NCI-H2029 treated with DMSO at 0.1 percent for 48 hours (cell line): ENCODE measurements around the gene TNRC6C.
"Not testable (repeated sequence)": the region's sequence is repeated elsewhere in the genome, so short reads cannot be mapped to it uniquely, and the experiment has no call there.

ENCODE experiments used
- DNase-seq: peaks from one replicate; lab custom pipeline; 2025; lab: John Stamatoyannopoulos, UW

Gene TNRC6C

DNA sequence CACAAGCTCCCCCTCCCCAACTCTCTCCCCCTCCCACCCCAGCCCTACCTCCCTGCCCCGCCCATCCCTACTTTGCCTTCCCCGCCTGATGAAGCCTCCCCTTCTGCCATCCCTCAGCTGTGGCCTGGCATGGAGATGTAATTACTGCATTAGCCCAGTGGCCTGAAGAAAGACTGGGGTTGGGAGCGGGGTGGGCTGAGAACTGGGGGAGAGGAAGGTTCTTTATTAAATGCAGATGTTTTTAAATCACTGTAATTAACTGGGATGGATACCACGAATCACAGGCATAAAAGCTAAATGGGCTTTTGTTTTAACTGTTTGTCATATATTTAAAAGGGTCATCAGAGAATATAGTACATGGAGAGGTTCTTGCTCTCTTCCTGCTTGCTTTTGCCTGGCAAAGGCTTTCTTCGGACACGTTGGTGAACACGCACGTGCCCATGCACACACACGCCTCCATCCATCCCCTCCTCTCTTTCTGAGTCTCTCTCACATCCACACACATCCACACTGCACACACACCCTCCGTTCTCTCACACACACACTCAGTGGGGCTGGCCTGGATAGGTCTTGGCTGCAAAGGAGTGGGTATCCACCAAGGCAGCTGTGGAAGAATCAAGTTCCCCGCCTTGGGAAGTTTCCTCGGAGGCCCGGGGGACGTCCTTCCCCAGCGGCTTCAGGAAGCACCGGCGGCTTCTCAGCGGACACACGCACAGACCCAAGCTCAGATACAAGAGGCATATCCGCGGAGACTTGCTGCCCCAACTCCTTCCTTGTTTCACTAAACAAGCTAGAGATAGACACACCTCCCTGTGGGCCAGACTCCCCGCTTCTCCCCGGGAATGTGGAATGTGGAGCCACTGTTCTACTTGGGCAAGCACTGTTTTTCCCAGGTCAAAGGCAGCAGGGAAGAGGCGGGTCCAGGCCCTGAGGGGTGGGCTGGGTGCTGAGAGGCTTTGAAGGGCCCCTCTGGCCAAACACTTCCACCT, 27.4 kb upstream of the TNRC6C start:
- no peak for DNase-seq

DNA sequence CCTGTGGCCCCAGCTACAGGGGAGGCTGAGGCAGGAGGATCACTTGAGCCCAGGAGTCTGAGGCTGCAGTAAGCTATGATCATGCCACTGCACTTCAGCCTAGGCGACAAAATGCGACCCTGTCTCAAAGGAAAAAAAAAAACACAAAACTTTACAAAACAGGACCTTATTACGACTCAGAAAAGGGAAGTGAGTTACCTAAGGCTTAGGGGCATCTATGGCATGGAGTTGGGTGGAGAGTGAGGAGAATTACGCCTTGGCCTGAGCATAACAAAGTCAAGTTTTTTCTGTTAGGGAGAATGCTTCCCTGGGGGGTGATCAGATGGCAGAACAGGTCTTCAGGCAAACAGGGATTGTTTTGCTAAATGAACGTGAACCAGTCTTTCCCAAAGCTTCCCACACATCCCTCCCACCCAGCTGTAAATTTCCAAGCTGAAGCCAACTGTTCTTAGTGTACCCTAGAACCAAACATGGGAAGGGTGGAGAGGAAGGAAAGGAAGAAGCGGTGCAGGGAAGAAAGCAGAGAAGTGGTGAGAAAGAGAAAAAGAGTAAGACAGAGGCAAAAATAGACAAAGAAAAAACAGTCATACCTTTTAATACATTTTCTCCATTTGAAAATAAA, 24.6 kb upstream of the TNRC6C start:
- DNase-seq = no peak

DNA sequence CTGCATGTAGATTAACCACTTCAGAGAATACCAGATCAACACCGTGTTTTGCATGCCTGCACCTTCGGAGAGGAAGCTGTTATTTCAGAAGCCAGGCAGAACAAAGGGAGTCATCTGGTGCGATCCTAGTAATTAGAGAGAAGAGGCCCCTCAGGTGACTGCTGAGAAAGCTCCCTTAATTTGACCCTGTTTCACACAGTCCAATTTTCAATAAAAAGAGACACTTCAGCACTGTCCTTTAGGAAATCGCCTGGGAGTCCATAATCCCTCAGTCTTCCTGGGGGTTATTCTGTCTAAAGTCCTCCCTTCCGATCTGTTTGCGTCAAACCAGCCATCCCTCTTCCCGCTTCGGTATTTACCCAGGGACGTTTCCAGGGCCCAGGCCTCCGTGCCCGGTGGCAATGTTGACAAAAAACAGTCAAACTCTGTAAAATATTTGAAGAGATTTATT, 23.4 kb upstream of the TNRC6C start:
- no peak for DNase-seq

DNA sequence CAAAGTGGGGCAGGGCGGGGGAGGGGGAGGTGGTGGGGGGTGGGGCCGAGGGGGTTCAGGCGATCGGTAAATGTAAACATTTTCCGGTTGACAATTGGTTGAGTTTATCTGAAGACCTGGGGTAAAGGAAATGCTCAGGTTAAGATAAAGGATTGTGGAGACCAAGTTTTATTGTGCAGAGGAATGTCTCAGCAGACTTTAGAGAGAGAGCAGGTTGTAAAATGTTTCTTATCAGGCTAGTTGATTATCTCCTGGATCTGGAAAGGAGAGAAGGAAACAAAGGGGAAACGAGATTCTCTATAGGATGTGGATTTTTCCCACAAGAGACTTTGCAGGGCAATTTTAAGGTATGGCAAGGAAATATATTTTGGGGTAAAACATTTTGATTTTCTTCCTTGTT, 22.8 kb upstream of the TNRC6C start:
- DNase-seq = not testable (repeated sequence)

- DNase-seq = no peak
Measured at GRCh38 chr17:77936881-77937280, 21.6 kb upstream of the TNRC6C start.

GRCh38 chr17:77941004-77941403, 17.5 kb upstream of the TNRC6C start:
- DNase-seq = no peak

- no peak for DNase-seq
Measured at GRCh38 chr17:77942112-77942988, 16.2 kb upstream of the TNRC6C start.

- no peak for DNase-seq
Measured at GRCh38 chr17:77943971-77944370, 14.5 kb upstream of the TNRC6C start.

DNA sequence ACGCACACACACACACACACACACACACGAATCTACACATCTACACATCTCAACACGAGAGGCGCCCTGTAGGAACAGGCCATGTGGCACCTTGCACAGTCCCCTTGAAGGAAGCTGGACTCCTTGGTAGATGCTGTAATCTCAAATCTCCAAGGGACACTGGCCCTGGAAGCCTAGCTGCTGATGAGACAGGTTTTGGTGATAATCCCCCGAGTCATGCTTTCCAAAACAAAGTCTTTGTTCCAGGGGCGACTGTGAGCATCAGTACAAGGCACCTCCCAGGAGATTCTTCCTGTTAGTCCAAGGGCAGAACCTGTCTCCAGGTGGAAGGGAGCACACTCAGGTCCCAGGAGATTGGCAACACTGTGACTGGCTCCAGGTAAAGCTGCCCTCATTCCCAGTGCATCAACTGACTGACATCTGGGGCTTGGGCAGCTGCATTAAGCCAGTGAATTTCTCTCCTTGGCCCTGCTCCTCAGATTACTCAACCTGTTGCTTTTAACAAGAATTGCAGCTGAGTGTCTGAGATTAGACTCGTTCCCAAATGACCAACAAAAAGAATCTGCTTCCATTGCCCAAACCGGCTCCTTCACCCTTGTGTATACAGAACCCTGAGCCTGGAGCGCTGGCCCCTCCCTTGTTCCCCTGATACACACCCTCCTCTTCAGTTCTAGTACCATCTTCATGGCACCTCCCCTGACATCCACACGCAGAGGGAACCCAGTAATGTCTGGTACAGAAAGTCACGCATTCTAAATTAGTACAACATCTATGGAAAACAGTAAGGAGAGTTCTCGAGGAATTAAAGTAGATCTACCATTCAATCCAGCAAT, 13.9 kb upstream of the TNRC6C start:
- no peak for DNase-seq

DNA sequence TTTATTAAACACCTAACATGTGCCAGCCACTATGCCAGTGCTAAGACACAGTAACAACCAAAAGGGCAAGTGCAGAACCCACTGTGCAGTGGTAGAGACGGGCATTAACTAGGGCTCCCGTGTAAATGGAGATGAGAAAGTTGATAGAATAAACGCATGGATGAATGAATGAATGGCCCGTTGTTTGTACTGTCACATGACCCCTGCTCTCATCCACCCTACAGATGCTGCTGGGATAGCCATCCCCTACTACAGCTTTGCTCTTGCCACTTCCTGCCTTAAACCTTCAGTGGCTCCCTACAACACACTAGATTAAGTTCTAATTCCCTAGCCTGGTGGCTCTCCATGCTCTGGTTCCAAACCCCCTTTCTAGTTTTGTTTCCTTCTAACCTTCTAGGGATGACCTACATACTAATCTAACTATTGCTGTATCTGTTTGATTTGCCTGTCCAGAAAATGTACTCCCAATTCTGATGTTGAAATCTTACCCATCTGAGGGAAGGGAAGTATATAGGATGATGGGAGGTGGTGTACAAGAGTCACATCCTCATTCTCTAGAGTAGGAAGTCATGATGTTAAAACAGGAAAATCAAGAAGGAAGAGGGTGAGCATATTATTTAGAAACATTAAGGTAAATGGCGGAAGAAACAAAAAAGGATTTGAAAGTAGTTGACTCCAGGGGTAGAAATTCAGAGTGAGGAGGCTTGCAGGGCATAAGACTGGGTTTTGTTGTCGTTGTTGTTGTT, 11.4 kb upstream of the TNRC6C start:
- no peak for DNase-seq

GRCh38 chr17:77948690-77949114, 9.8 kb upstream of the TNRC6C start:
- no peak for DNase-seq

- no peak for DNase-seq
Measured at GRCh38 chr17:77951123-77951522, 7.4 kb upstream of the TNRC6C start.

DNA sequence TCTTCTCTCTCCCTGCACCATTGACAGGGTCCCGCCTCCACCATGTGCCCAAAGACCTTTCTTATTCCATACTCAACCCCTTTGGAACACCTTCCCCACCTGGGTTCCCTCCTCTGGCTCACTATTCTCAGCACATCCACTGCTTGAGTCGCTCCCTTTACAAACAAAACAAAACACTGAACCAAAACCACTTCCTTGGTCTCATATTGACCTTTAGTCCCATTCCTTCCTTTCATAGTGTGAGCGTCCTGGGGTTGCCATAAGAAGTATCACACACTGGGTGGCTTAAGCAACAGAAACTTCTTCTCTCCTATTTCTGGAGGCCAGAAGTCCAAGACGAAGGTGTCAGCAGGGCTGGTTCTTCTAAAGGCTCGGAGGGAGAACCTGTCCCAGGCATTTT, 6.1 kb upstream of the TNRC6C start:
- DNase-seq = no peak

GRCh38 chr17:77957235-77957856, 1.2 kb upstream of the TNRC6C start:
- DNase-seq = no peak

DNA sequence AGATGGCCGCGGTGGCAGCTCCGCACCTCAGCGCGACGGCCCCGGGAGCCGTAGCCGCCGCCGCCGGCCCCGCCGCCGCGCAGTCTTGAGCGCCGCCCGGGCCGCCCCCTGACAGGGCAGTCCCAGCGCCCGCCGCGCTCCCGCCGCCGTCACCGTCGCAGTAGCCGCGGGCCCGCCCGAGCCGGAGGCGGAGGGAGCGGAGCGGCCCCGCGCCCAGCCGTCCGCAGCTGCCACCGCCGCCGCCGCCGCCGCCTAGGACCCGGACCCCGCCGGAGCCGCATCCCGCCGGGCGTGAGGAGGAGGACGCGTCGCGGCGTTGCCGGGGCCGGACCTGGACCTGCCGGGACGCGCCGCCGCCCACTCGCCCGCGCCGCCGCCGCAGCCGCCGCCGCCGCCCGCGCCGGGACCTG, 218 bp downstream of the TNRC6C start:
- DNase-seq = no peak

GRCh38 chr17:77959126-77959925, 823 bp downstream of the TNRC6C start:
- no peak for DNase-seq

DNA sequence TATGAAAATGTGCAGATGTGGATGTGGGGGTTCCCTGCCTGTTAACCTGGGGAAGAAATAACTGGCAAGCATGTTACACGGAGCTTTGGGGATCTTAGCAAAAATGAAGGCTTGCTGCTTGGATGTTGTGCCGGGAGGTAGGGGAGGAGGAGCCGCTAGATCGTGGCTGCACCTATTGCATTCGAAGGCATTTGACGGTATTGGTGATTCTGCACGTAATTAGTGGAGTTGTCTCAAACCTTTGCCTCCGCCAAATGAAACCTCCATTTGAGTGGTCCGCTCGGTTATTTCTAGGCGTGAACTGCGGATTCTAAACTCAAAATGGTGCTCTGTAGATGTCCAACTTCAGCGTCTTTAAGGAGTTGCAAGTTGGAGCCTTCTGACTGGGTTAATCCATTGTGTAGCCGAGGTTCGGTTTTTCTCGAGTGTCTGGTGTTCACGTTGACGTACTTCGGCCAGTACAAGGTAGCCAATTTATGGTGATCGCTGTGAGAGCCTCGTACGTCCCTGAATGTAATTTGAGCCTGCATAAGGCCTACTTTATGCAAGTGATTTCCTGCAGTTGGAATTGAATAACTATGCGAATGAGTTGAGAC, 1.5 kb downstream of the TNRC6C start:
- no peak for DNase-seq

DNA sequence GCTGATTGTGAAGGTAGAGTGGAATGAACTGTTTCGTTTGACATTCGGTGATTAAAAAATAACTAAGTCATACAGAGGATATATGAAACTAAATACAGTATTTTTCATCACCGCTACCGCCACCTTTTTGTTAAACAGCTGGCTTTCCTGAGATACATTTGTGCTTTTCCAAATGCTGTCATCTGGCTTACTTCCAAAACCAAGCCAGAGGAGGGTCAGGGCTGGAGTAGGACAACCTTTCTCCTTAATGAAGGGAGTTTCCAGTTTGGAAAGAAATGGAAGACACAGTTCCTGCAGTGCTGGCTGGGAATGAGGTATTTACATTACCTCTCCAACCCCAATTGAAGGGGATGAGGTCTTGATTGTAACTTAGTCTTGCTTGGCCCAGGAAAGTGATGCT, 3.2 kb downstream of the TNRC6C start:
- no peak for DNase-seq

DNA sequence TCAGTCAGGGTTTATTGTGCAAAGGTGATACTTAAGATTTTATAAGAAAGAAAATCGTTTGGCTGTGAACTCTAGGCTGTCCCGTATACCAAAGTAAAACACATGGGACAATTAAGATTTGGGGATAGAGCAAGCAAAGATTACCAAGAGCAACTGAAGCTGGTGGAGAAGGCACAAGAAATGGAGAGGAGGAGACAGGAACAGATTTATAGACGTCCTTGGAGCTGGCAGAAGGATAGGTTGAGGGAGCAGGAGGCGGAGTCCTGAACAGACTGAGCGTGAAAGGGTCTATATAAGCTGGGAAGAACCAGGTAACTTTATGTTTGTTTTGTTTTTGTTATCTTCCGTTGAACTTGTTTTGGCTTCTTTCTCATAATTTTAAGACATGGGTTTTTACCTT, 3.8 kb downstream of the TNRC6C start:
- DNase-seq = no peak
